MCF 10A (cell line): Measurements from ENCODE around the gene ACACA. TPM values are rescaled to one million over a fixed set of nuclear protein-coding genes. Genes with fewer than 3 reads are reported as not detected.

Source experiments
- BruUV-seq: library from RNA; stranded (reverse); fragments of 400-500 nt; replicated peaks from 2 replicates; lab custom pipeline; 2021; lab: Mats Ljungman, UMichigan
- CTCF ChIA-PET: fragments of 300-600 bp; sonication (Branson Sonifier 250); formaldehyde crosslinking; extraction: SDS; loops from one replicate; lab custom pipeline; 2021; ENCODE audit warnings: antibody characterized with exemption, inconsistent platforms; lab: Yijun Ruan, JAX
- POLR2A ChIA-PET: fragments of 300-600, 350-650 bp; sonication (Branson Sonifier 250); formaldehyde crosslinking; extraction: SDS; loops from one replicate; lab custom pipeline; 2020; ENCODE audit warnings: antibody characterized with exemption, inconsistent platforms; lab: Yijun Ruan, JAX
- DNase-seq: peaks from one replicate; pipeline ENCODE4 v3.0.0-alpha.2; 2018; ENCODE audit not compliant: unreplicated experiment
- H3K27ac Mint-ChIP-seq: one replicate; pipeline ENCODE4 v1.8.0; 2022; ENCODE audit warnings: mild to moderate bottlenecking, low read depth, mixed read lengths; ENCODE audit not compliant: unreplicated experiment
- H3K27me3 Mint-ChIP-seq: one replicate; pipeline ENCODE4 v1.8.0; 2022; ENCODE audit warnings: mixed read lengths; ENCODE audit not compliant: insufficient read depth, unreplicated experiment
- H3K36me3 Mint-ChIP-seq: one replicate; pipeline ENCODE4 v1.8.0; 2022; ENCODE audit warnings: mild to moderate bottlenecking, moderate library complexity, mixed read lengths; ENCODE audit not compliant: insufficient read depth, unreplicated experiment
- H3K4me1 Mint-ChIP-seq: one replicate; pipeline ENCODE4 v1.8.0; 2022; ENCODE audit warnings: mixed read lengths; ENCODE audit not compliant: insufficient read depth, unreplicated experiment
- H3K4me3 Mint-ChIP-seq: one replicate; pipeline ENCODE4 v1.8.0; 2022; ENCODE audit warnings: mild to moderate bottlenecking, moderate library complexity, mixed read lengths; ENCODE audit not compliant: unreplicated experiment
- H3K9me3 Mint-ChIP-seq: one replicate; pipeline ENCODE4 v1.8.0; 2022; ENCODE audit warnings: mixed read lengths; ENCODE audit not compliant: unreplicated experiment
- CTCF ChIP-seq: fragments of 200-600 bp; IDR thresholded peaks from one replicate; pipeline ENCODE4 v1.8.0; 2022; ENCODE audit warnings: antibody characterized with exemption, mild to moderate bottlenecking; ENCODE audit not compliant: unreplicated experiment
- intact Hi-C: fragments of 100-400 bp; cut with micrococcal nuclease; formaldehyde crosslinking; loops from 2 replicates; pipeline ENCODE4 v1.14.1; 2022
- total RNA-seq: library from RNA; stranded (reverse); gene quantifications from 2 replicates; pipeline ENCODE4 v1.2.3, GENCODE V29; 2022

Gene ACACA
- total RNA-seq, 1 experiment from 2014 or later = 100 TPM

- no TSS peak for BruUV-seq
- Mint-ChIP-seq H3K4me1 (no peaks in the 10 kb centered on the region), H3K27me3 (no peaks in the 10 kb centered on the region), H3K4me3 (no peak overlapping the region), H3K27ac (no peak overlapping the region), H3K9me3 (no peaks in the 10 kb centered on the region), H3K36me3 (peaks cover 97% of the 10 kb centered on the region)
- TF ChIP-seq CTCF = no peak
- CTCF ChIA-PET = interaction anchor here (1.0 kb wide), 1 partner anchor 605 kb away, joined by 3 read pairs; no protein-coding TSS in a partner anchor
- intact Hi-C loops = no loop called here
- DNase-seq = no peak
- POLR2A ChIA-PET = interaction anchor here (0.7 to 0.9 kb wide), 3 partner anchors 27 to 167 kb away, joined by 3 to 5 read pairs (median 4); no protein-coding TSS in a partner anchor
Measured at GRCh38 chr17:37234106-37234505, 172.5 kb downstream of the ACACA start.

- CTCF ChIA-PET = interaction anchor here (0.5 to 1.2 kb wide), 5 partner anchors 141 to 320 kb away, joined by 3 to 5 read pairs (median 3); no protein-coding TSS in a partner anchor
- POLR2A ChIA-PET = interaction anchor here (0.9 kb wide), 1 partner anchor 28 kb away, joined by 3 read pairs; no protein-coding TSS in a partner anchor
Measured at GRCh38 chr17:37233036-37233435, 173.6 kb downstream of the ACACA start.

GRCh38 chr17:37231887-37232286 is 174.7 kb downstream of the ACACA start:
- Mint-ChIP-seq H3K4me1 (no peaks in the 10 kb centered on the region), H3K27ac (no peak overlapping the region), H3K9me3 (no peaks in the 10 kb centered on the region), H3K4me3 (no peak overlapping the region), H3K27me3 (no peaks in the 10 kb centered on the region), H3K36me3 (peaks cover 97% of the 10 kb centered on the region)
- no peak for DNase-seq
- ChIA-PET CTCF (interaction anchor here (0.6 to 1.2 kb wide), 7 partner anchors 8 to 622 kb away, joined by 3 to 5 read pairs (median 3); no protein-coding TSS in a partner anchor), POLR2A (interaction anchor here (0.7 kb wide), 1 partner anchor 318 kb away, joined by 4 read pairs; no protein-coding TSS in a partner anchor)
- TF ChIP-seq CTCF = no peak
- no TSS peak for BruUV-seq
- intact Hi-C loops = no loop called here

More at GRCh38 chr17:37233036-37233435, 173.6 kb downstream of the ACACA start:
- H3K4me1 Mint-ChIP-seq = no peaks in the 10 kb centered on the region
- intact Hi-C loops = no loop called here
- BruUV-seq = no TSS peak
- H3K36me3 Mint-ChIP-seq = peaks cover 97% of the 10 kb centered on the region
- H3K4me3 Mint-ChIP-seq = no peak overlapping the region
- no peak for DNase-seq
- H3K27me3 Mint-ChIP-seq = no peaks in the 10 kb centered on the region
- no peak for TF ChIP-seq CTCF
- H3K27ac Mint-ChIP-seq = no peak overlapping the region
- H3K9me3 Mint-ChIP-seq = no peaks in the 10 kb centered on the region

GRCh38 chr17:37230633-37231032 is 176.0 kb downstream of the ACACA start:
- POLR2A ChIA-PET = no interaction called here
- Mint-ChIP-seq H3K27ac (no peak overlapping the region), H3K27me3 (no peaks in the 10 kb centered on the region), H3K4me3 (no peak overlapping the region), H3K9me3 (no peaks in the 10 kb centered on the region), H3K36me3 (peaks cover 92% of the 10 kb centered on the region), H3K4me1 (no peaks in the 10 kb centered on the region)
- intact Hi-C loops = no loop called here
- DNase-seq = no peak
- CTCF ChIA-PET = interaction anchor here (0.6 to 1.2 kb wide), 3 partner anchors 9 to 34 kb away, joined by 3 read pairs; no protein-coding TSS in a partner anchor
- no TSS peak for BruUV-seq
- TF ChIP-seq CTCF = no peak
